Midbrain (tissue), 1 donor: ENCODE measurements around the gene ANXA10.
"Not testable (repeated sequence)": the region's sequence is repeated elsewhere in the genome, so short reads cannot be mapped to it uniquely, and the experiment has no call there.

ENCODE experiments used
- DNase-seq: peaks from one replicate; lab custom pipeline; 2025; lab: John Stamatoyannopoulos, UW

The ANXA10 gene

DNA sequence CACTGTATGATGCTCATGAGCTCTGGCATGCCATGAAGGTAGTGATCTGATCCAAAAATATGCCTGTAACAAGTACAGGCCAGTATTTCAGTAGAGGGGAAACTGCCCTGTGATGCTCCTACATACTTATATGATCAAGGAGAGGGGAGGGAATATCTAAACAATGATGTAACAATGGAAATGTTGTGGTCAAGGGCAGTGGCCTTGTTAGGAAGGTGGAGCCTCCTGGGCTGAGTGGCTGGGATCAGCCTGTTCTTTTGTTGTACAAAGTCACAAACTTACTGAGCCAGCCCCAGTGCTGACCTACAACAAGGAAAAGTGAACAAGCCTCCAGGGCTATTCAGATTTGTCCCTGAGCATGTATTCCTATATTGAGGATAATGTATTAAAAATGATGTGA, 70.3 kb downstream of the ANXA10 start:
- DNase-seq: no peak

DNA sequence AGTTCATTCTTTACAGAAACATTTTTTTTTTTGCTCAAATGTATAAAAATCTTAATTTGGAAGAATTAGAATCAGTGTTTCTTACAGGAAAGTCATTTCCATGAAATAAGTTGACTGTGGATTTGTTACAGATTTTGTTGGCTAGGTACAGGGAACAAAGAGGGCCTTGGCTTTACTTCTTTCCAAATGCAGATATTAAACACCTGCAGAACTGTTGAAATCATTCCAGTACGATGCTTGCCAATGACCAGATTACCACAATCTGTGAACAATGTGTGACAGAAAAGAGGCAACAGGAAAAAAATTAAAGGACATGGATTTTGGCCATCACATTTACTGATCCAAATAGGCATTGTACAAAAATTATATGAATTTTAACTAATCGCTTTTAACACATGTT, 70.8 kb downstream of the ANXA10 start:
- DNase-seq: no peak

DNA sequence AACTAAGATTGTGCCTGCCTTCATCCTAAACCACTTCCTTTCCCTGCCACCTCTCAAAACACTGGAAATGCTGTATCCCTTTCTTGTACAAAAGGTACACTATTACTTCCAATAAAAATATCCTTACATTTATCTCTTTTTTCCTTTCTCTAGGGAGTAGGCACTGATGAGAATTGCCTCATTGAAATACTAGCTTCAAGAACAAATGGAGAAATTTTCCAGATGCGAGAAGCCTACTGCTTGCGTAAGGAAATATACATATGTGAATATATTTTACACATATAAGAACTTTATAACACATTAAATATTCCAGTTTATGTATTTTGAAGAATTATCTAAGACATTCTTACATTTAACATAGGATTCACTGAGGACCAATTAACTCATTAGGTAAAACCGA, 71.7 kb downstream of the ANXA10 start:
- DNase-seq: no peak

DNA sequence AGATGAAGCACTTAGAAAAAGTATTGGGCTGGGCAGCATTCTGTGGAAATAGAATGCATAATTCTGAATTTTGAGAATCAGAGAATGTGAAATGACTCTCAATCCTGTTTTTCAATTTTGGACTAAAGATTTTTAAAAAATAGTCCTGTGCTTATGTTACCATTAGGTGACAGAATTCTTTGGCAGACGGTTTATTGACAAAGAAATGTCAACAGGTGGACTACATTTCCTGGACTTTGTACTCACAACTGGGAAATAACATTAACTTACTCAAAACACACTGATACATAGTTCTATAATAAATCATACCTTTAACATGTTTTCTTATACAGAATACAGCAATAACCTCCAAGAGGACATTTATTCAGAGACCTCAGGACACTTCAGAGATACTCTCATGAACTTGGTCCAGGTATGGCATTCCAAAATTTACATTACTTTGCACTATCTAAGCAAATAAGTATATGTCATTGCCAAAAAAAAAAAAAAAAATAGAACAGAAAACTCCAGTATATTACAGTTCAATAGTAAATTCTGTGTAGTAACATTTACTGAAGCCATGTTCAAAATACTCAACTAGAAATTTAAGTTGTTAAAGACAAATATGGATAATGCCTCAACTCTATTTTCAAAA, 72.7 kb downstream of the ANXA10 start:
- no peak for DNase-seq

DNA sequence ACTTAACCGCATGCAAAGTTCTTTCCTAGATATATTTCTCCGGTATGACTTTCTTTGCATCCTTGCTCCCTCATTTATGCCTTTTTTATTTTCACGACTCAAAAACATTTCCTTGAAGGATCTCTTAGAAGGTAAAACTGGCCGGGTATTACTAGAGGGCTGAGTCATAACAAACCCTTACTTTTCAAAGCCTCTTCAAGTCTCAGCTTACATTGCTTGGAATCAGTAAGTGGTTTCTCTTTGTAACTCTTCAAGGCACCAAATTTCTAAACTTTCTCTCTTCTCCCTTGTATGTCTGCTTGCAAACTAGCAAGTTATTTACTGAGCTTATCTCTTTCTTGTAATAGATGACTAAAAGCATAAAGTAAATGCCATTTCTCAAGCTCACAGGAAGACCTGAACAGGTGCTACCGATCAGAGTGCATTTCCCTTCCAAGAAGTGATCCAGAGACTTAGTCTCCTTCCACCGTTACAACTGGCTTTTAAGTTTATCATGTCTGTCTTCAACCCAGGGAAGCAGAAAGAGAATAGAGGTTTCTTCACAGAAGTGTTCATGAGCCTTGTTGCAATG, 75.5 kb downstream of the ANXA10 start:
- DNase-seq: no peak

DNA sequence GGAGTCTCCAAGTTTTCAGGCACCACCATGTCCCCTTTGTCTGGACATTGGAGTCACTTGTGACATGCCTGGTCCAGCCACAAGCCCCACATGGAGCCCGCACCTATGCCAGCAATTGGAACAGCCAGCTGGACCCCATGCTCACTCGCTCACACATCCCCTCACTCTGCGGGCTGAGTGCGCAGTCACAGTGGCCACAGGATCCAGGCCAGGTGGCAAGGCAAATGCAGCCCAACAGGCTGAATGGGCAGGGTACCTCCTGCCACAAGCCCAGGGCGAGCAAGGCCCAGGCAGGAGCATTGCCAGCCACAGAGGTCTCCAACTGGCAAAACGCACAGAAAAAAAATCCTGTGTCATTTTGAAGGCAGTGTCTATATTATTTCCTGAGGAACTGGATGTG, 82.0 kb downstream of the ANXA10 start:
- DNase-seq: no peak

DNA sequence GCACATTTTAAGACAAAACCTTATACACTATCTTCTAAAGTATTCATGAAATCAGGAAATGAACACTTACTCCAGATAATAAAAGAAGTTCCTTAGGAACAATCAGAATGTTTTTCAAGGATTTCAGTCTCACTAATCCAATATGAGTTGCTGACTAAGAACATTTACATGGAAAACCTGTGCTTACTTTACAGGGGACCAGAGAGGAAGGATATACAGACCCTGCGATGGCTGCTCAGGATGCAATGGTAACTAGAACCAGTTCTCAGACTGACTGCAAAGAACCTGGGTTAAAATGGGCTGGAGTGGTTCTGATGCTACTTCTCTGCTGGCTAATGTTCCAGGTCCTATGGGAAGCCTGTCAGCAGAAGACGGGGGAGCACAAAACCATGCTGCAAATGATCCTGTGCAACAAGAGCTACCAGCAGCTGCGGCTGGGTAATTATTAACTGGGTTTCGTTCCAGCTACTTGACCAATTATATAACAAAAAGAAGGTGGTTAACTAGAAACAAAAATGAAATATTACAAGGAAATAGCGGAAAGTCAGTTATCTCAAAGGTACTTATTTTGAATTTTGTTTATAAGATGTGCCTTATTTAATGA, 85.3 kb downstream of the ANXA10 start:
- DNase-seq: no peak

DNA sequence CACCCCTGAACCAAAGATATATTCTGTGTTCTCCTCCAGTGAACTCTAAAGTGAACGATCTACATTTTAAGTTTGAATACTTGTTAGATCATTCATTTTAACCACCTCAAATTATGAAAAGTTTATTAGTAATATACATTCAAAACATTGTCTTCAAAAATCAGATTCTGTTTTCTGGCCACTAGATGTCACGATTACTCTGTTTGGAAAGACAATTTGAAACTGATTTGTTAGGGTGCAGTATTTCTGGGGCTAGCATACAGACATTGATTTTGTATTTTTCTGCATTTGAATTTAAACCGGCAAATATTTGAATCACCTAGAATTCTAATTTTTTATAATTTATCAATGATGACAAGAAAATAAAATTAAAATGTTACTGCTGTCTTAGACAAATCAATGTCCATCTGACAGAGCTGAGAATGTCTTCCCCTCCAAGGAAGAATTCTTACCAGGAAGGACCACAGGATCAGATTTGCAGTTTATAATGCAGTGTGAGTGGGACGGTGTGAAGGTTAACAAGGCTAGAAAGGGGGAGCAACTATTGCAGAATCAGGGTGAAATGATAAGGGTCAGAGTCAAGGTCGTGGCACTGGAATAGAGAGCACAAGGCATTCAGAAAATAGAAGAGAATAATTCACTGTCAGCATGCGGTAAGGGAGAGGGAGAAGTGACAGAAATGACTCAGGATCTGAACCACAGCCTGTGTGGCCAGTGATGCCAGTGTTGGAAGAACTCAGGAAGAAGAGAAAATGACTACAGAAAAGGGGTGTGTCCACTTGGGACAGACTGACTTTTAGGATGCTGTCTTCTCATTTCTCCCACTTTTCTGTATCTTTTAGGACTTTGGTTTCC, 91.6 kb downstream of the ANXA10 start:
- DNase-seq: peak; percentile 58

DNA sequence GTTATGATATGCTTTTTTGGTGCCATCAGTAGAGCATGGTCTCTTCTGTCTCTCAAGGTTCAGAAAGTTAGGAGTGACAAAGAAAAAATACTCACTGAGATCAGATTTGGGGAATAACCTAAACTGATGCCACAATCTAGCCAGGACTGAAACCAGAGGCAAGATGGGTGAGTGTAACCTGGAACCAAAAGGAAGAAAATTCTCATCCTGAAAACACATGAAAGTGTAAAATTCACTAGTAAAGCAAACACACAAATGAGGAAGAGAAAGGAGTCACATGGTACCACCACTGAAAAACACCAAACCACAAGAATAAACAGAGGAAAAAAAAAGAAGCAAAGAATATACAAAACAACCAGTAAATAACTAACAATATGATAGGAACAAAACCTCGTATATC, 96.4 kb downstream of the ANXA10 start:
- DNase-seq: no peak

DNA sequence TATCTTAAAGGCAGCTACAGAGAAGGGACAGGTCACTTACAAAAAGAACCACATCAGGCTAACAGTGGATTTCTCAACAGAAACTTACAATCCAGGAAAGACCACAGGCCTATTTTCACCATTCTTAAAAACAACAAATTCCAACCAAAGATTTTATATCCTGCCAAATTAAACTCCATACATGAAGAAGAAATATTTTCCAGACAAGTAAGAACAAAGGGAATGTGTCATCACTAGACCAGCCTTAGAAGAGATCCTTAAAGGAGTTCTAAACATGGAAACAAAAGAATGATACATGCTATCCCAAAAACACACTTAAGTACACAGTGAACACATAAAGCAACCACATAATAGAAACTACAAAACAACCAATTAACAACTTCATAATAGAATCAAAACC, 105.6 kb downstream of the ANXA10 start:
- DNase-seq: no peak

DNA sequence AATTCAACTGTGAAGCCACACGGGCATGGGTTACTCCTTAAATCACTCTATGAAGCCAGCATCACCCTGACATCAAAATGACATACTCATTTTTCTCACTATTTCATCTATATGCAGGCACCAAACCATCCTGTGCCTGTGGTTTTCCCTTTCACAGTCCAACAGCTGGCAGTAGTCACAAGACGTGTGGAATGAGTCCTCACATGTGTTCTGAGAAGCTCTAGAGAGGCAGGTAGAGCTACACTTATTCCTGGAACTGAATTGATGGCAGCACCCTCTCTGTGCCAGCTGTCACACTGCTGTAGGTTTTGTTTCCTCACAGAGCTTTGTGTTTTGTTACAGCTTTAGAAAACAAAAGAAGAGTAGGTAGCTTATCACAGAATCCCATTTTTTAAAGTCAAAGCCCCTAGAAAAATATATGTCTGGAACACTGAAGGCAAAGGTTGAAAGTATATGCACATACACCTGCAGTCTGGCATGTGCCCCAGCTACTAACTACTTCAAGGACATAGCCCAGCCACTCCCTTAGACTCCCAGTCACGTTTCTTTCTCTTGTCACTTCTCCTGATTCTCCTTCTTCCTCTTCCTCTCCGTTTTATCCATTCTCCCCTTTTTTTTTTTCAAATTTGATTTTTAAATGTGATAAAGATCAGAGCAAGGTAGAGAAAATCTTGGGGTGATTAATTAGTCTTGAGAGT, 107.1 kb downstream of the ANXA10 start:
- DNase-seq: no peak

DNA sequence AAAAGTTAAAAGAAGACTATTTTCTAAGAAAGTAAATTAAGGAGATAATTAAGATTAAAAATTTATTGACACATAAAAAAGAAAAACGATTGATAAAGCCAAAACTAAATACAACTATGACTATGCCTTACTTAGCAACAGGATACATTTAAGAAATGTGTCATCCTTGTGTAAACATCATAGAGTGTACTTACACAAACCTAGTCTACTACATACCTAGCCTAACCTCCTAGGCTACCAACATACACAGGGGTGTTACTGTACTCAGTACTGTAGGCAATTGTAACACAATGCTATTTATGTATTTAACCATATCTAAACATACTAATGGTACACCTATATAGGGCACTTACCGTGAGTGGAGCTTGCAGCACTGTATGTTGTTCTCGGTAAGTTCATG, 108.3 kb downstream of the ANXA10 start:
- no peak for DNase-seq

DNA sequence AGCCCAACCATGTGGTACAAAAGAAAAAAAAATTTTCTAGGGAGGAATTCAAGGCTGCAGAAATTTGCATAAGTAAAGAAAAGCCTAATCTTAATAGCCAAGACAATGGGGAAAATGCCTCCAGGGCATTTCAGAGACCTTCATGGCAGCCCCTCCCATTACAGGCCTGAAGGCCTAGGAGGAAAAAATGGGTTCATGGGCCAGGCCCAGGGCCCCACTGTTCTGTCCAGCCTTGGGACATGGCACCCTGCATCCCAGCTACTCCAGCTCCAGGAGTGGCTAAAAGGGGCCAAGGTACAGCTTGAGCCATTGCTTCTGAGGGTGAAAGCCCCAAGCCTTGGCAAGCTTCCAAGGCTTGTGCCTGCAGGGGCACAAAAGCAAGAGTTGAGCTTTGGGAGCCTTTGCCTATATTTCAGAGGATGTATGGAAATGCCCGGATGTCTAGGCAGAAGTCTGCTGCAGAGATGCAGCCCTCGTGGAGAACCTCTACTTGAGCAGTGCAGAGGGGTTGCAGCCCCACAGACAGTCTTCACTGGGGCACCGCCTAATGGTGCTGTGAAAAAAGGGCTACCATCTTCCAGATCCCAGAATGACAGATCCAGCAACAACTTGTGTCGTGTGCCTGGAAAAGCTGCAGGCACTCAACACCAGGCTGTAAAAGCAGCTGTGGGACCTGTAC, 111.0 kb downstream of the ANXA10 start:
- DNase-seq: no peak

DNA sequence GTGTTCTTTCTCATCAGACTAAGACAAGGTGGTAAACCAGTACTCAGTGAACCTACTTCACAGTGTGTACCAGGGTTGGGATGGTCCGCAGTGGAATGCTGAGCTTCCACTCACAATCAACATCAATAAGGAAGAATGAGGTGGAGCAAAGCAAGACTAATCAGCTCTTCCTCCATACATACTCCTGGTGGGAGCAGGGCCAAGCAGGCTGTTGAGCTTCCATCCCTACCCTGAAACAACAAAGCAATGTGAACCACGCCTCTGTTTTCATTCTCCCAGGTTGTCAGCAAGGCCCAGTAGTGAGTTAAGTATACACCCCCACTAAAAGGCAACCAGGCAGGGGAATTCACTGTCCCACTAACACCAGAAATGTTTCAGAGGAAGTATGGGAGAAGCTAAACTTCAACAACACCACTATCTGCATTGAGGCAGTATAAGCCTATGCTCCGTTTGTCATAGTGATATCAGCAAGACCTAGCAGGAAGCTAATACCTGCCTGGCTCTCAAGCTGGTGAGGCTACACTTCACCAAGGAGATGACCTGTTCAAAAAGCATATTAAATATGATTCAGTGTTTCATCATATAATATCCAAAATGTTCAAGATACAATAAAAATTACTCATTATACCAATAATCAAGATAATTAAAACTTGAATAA, 116.7 kb downstream of the ANXA10 start:
- no peak for DNase-seq

DNA sequence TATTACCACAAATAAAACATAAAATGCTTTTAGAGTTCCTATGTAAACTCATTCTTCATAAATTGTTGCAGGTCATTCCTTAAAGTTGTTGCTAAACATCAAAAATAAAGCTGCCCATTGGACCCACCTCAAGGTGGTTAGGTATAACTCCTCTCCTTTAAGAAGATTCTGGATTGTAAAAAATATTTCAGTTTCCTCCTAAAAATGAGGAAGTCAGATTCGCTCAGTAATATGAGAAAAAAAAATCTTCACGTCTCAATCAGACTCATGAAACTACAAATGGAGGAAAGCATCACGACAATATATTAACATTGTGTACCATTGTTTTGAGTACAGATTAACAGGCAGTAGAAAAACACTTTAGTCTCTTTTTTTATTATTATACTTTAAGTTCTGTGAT, 120.3 kb downstream of the ANXA10 start:
- no peak for DNase-seq

DNA sequence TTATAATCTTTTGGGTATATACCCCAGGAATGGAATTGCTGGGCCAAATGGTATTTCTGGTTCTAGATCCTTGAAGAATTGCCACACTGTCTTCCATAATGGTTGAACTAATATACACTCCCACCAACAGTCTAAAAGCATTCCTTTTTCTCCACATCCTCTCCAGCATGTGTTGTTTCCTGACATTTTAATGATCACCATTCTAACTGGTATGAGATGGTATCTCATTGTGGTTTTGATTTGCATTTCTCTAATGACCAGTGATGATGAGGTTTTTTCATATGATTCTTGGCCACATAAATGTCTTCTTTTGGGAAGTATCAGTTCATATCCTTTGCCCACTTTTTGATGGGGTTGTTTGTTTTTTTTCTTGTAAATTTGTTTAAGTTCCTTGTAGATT, 121.2 kb downstream of the ANXA10 start:
- not testable (repeated sequence) for DNase-seq

DNA sequence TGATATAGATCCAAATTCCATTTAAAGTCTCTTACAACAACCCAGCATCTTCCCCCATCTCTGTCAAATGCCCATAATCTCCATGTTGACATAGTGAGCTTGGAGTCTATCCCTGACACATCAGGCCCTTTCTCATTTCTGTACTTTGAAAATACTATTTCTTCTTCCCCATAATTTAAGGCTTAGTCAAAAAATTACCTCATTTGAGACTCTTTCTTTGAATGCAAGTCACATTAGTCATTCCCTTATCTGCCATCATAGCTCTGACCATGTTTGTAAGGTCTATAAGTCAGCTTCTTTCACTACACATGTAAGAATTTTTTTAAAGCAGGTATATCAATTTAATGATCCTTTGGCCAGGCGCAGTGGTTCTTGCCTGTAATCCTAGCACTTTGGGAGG, 126.3 kb downstream of the ANXA10 start:
- DNase-seq: no peak

DNA sequence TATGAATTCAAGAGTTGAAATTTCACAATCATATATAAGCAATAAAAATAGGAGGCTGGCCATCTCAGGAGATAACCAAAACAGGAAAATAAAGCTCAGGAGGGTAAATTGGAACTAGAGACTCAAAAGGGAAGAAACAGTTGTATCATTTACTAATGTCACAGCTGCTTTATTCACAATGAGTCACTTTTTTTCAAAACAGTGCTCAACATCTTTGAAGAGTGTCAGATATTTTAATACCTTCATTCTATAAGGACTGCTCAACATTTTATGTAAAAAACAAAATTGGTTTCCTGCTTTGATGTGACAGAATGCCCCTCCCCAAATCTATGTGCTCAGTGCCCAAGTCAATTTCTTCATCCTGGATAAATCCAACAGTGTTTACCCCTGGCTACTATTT, 128.6 kb downstream of the ANXA10 start:
- no peak for DNase-seq

DNA sequence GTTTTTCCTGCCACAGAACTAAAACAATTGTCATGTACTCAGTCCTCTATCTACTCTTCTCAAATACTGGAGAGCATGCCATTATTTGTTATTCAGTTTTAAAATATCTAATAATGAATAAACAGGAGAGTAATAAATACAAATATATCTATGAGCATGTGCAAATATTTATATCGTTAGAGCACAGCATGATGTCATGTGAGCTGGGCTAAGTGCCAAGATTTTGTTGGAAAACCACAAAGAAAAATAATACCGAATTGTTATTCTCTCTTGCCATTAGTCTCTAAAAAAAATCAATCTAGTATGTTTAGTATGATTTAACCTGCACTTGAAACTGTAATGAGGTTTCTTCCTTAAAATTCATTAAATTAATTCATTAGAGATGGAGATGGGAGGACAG, 129.0 kb downstream of the ANXA10 start:
- no peak for DNase-seq
